Natural killer cell (primary cell): ENCODE measurements around the gene RALGPS1. TPM values are rescaled to one million over a fixed set of nuclear protein-coding genes. Genes with fewer than 3 reads are reported as not detected.

Source experiments
- ATAC-seq, 3 donors: fragments of 150-1000 bp in 2 of 3; fragments of 200-7000 bp in 1 of 3; cut with Tn5 transposase; 1 replicate in 1 of 3; 2 replicates in 2 of 3; pipeline ENCODE4 v1.10.0; 2021; ENCODE audit warnings: mild to moderate bottlenecking in 2 of 3, moderate library complexity in 2 of 3
- DNase-seq, 2 donors: peaks; one replicate each; pipeline versions ENCODE4 v3.0.0 to v3.0.0-alpha.2; 2013 to 2021; ENCODE audit warnings: mixed read lengths in 1 of 2
- H3K27ac ChIP-seq: one replicate; pipeline ENCODE4 v1.5.1; 2013; ENCODE audit warnings: mild to moderate bottlenecking, low read length
- H3K27me3 ChIP-seq: one replicate; pipeline ENCODE4 v1.6.1; 2013; ENCODE audit warnings: low read length; ENCODE audit not compliant: control insufficient read depth, insufficient read depth
- H3K36me3 ChIP-seq: one replicate; pipeline ENCODE4 v1.6.1; 2013; ENCODE audit warnings: low read length; ENCODE audit not compliant: control insufficient read depth, insufficient read depth
- H3K4me1 ChIP-seq: one replicate; pipeline ENCODE4 v1.6.1; 2013; ENCODE audit warnings: low read length; ENCODE audit not compliant: control insufficient read depth, insufficient read depth
- H3K4me3 ChIP-seq: one replicate; pipeline ENCODE4 v1.5.1; 2013; ENCODE audit warnings: low read length
- H3K9me3 ChIP-seq: one replicate; pipeline ENCODE4 v1.6.1; 2013; ENCODE audit warnings: low read length; ENCODE audit not compliant: control insufficient read depth, insufficient read depth
- H3K27ac Mint-ChIP-seq, 2 donors: one replicate each; pipeline ENCODE4 v1.8.0; 2022; ENCODE audit warnings: mild to moderate bottlenecking in 2 of 2, mixed read lengths in 2 of 2, moderate library complexity in 1 of 2
- H3K27me3 Mint-ChIP-seq, 2 donors: one replicate each; pipeline ENCODE4 v1.8.0; 2022; ENCODE audit warnings: low read depth in 2 of 2, mixed read lengths in 2 of 2
- H3K36me3 Mint-ChIP-seq: one replicate; pipeline ENCODE4 v1.8.0; 2022; ENCODE audit warnings: mixed read lengths
- H3K4me1 Mint-ChIP-seq, 2 donors: one replicate each; pipeline ENCODE4 v1.8.0; 2022; ENCODE audit warnings: mixed read lengths in 2 of 2
- H3K4me3 Mint-ChIP-seq: one replicate; pipeline ENCODE4 v1.8.0; 2022; ENCODE audit warnings: mild to moderate bottlenecking, moderate library complexity, mixed read lengths
- H3K9me3 Mint-ChIP-seq, 2 donors: one replicate each; pipeline ENCODE4 v1.8.0; 2022; ENCODE audit warnings: mixed read lengths in 2 of 2
- CTCF ChIP-seq: fragments of 200-600 bp; IDR thresholded peaks from one replicate; pipeline ENCODE4 v1.8.0; 2022; ENCODE audit warnings: antibody characterized with exemption
- WGBS: methylation state at CpG from one replicate; pipeline ENCODE4 v1.1.7; 2013; ENCODE audit warnings: missing lambda C conversion rate; ENCODE audit not compliant: insufficient coverage; 5-methylcytosine and 5-hydroxymethylcytosine counted together
- intact Hi-C: fragments of 100-400 bp; cut with micrococcal nuclease; formaldehyde crosslinking; loops from one replicate; pipeline ENCODE4 v1.14.2; 2022
- total RNA-seq, 4 donors: library from RNA; stranded (reverse); fragments of 120-200 nt in 1 of 4; gene quantifications; one replicate each; pipeline versions ENCODE4 v1.2.3 to v1.2.4, GENCODE V29; 2013 to 2022

Gene RALGPS1
- total RNA-seq, 3 donors from 2014 or later (not counting 1 experiment from before 2014, with no cell fraction given), result 11.9 to 21.2 (median 13.2) TPM

DNA sequence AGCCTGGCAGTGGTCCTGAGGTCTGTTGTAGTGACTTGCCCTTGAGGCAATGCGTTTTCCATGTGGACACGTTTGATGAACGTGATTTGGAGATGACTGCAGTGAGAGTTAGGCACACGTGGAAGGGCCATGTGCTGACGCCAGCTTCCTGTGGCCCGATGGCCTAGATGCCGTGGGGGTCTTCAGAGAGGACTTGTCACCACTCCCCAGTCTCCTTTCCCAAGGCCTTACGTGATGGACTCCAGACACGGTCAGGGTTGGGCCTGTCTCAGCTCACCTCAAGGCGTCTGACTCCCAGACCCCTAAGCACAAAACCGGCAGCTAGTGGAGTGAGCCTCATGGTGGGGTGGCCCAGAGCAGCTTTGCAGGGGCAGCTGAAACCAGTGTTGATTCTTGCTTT is 115.0 kb downstream of the RALGPS1 start:
- no peak for ATAC-seq
- no peak overlapping the region for H3K4me3 Mint-ChIP-seq
- H3K4me3 ChIP-seq, result no peak overlapping the region

DNA sequence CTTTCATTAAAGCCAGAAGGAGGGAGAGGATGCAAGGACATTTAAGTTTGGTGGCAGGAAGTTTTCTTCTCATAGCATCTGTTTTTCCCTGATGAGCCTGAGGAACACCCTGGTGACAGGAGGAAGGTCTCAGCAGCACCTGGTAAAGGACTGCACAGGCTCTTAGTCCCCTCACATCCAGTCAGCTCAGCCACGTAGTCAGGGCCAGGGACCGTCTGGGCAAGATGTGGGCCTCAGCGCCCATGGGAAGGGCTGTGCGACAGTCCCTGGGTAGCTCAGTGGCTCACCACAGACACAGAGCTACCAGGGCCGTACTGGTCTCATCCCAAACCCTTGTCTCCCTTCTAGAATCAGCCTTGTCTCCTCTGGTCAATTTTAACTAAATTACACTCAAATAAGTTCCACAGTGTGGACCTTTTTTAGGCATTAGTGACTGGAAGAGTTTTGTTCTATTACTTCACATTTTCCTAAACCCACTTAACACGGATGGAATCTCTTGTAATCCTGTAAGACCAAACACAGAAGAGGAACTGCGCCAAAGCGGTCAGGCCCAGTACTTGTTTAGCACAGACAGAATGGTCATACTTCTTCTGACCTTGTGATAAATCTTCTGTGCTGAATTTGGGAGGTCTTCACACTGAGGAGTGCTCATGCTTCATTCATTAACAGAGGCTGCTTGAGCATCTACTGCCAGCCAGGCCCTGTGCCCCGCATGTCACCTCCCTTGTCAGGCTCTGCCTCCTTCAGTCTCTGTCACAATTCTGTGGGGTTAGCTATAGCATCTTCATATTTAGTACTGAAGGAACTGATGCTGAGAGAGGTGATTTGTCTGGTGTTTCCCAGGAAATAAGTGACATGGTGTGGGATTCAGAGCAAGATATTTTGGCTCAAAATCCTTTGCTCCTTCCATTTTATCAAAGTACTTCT is 116.5 kb downstream of the RALGPS1 start:
- TF ChIP-seq CTCF, result no peak
- Histone ChIP-seq H3K27me3 (no peaks in the 10 kb centered on the region), H3K4me1 (no peaks in the 10 kb centered on the region), H3K4me3 (no peak overlapping the region), H3K9me3 (no peaks in the 10 kb centered on the region), H3K27ac (no peak overlapping the region), H3K36me3 (no peaks in the 10 kb centered on the region)
- DNase-seq (no peak), ATAC-seq (no peak)
- no peak overlapping the region for H3K27ac Mint-ChIP-seq
- peaks cover 0 to 9% of the 10 kb centered on the region in 2 donors for H3K4me1 Mint-ChIP-seq
- H3K36me3 Mint-ChIP-seq, result no peaks in the 10 kb centered on the region
- H3K9me3 Mint-ChIP-seq, result no peaks in the 10 kb centered on the region
- H3K27me3 Mint-ChIP-seq, result peaks cover 0 to 4% of the 10 kb centered on the region in 2 donors
- 95% methylated on average over 9 of the region's 9 CpGs for WGBS
- no peak overlapping the region for H3K4me3 Mint-ChIP-seq
- intact Hi-C loops, result no loop called here

More for the DNA sequence above, 115.0 kb downstream of the RALGPS1 start:
- DNase-seq, result no peak
- Mint-ChIP-seq H3K4me1 (peaks cover 0 to 5% of the 10 kb centered on the region in 2 donors), H3K27ac (no peak overlapping the region), H3K36me3 (no peaks in the 10 kb centered on the region), H3K27me3 (peaks cover 0 to 4% of the 10 kb centered on the region in 2 donors), H3K9me3 (no peaks in the 10 kb centered on the region)
- WGBS, result 92% methylated on average over 11 of the region's 11 CpGs
- H3K27me3 ChIP-seq, result no peaks in the 10 kb centered on the region
- no peaks in the 10 kb centered on the region for H3K4me1 ChIP-seq
- no peak for TF ChIP-seq CTCF
- no peaks in the 10 kb centered on the region for H3K36me3 ChIP-seq
- intact Hi-C loops, result no loop called here
- no peak overlapping the region for H3K27ac ChIP-seq
- no peaks in the 10 kb centered on the region for H3K9me3 ChIP-seq

- Mint-ChIP-seq H3K27me3 (peaks cover 0 to 2% of the 10 kb centered on the region in 2 donors), H3K27ac (no peak overlapping the region), H3K4me1 (peaks cover 0 to 9% of the 10 kb centered on the region in 2 donors), H3K9me3 (no peaks in the 10 kb centered on the region), H3K4me3 (no peak overlapping the region), H3K36me3 (no peaks in the 10 kb centered on the region)
- DNase-seq (no peak), ATAC-seq (no peak)
- TF ChIP-seq CTCF, result no peak
- H3K27ac ChIP-seq, result no peak overlapping the region
- no peaks in the 10 kb centered on the region for H3K9me3 ChIP-seq
- H3K4me3 ChIP-seq, result no peak overlapping the region
- 100% methylated on average over 3 of the region's 4 CpGs for WGBS
- no peaks in the 10 kb centered on the region for H3K36me3 ChIP-seq
- no peaks in the 10 kb centered on the region for H3K4me1 ChIP-seq
- intact Hi-C loops, result no loop called here
- no peaks in the 10 kb centered on the region for H3K27me3 ChIP-seq
Observed at GRCh38 chr9:127032256-127032655, 117.7 kb downstream of the RALGPS1 start.
